GM23338 (cell line): ENCODE results near the gene DYNLT2B. TPM values are rescaled to one million over a fixed set of nuclear protein-coding genes. Genes with fewer than 3 reads are reported as not detected.

Experiments used
- ATAC-seq: fragments of 200-7000 bp; cut with Tn5 transposase; 3 replicates; pipeline ENCODE4 v1.9.1; 2020
- DNase-seq: peaks from one replicate; pipeline ENCODE4 v3.0.0-alpha.2; 2015; ENCODE audit warnings: low spot score
- H2AFZ ChIP-seq: fragments of 200-600 bp; sonication (generic); 2 replicates; pipeline ENCODE4 v1.8.0; 2016; ENCODE audit warnings: antibody characterized with exemption, mild to moderate bottlenecking, moderate library complexity
- H3F3A ChIP-seq: fragments of 200-600 bp; sonication (generic); replicated peaks from 2 replicates; pipeline ENCODE4 v1.8.0; 2017; ENCODE audit warnings: antibody characterized with exemption, mixed run types, low read depth
- H3K27ac ChIP-seq: fragments of 200-600 bp; sonication (generic); 2 replicates; pipeline ENCODE4 v1.6.1; 2016; ENCODE audit warnings: low read depth
- H3K27me3 ChIP-seq: fragments of 200-600 bp; sonication (generic); 2 replicates; pipeline ENCODE4 v1.8.0; 2016; ENCODE audit warnings: mild to moderate bottlenecking, mixed run types, moderate library complexity; ENCODE audit not compliant: insufficient read depth
- H3K36me3 ChIP-seq: fragments of 200-600 bp; sonication (generic); 2 replicates; pipeline ENCODE4 v1.8.0; 2016; ENCODE audit warnings: mild to moderate bottlenecking; ENCODE audit not compliant: insufficient read depth
- H3K4me1 ChIP-seq: fragments of 200-600 bp; sonication (generic); 2 replicates; pipeline ENCODE4 v1.8.0; 2016; ENCODE audit warnings: mild to moderate bottlenecking, moderate library complexity; ENCODE audit not compliant: insufficient read depth
- H3K4me2 ChIP-seq: fragments of 200-600 bp; sonication (generic); 2 replicates; pipeline ENCODE4 v1.7.1; 2017; ENCODE audit warnings: mixed run types
- H3K4me3 ChIP-seq: fragments of 200-600 bp; sonication (generic); 2 replicates; pipeline ENCODE4 v1.6.1; 2016; ENCODE audit warnings: mixed run types
- H3K79me2 ChIP-seq: fragments of 200-600 bp; sonication (generic); replicated peaks from 2 replicates; pipeline ENCODE4 v1.8.0; 2017; ENCODE audit warnings: mild to moderate bottlenecking; ENCODE audit not compliant: insufficient read depth
- H3K9me2 ChIP-seq: fragments of 200-600 bp; sonication (generic); 2 replicates; pipeline ENCODE4 v1.8.0; 2017; ENCODE audit not compliant: insufficient read depth
- H4K20me1 ChIP-seq: fragments of 200-600 bp; sonication (generic); replicated peaks from 2 replicates; pipeline ENCODE4 v1.8.0; 2017; ENCODE audit warnings: mild to moderate bottlenecking; ENCODE audit not compliant: insufficient read depth
- H3K27ac Mint-ChIP-seq: 2 replicates; pipeline ENCODE4 v1.8.0; 2020; ENCODE audit warnings: inconsistent platforms, mild to moderate bottlenecking, moderate library complexity, mixed read lengths
- H3K27me3 Mint-ChIP-seq: 3 replicates; pipeline ENCODE4 v1.8.0; 2022; ENCODE audit warnings: low read depth, mild to moderate bottlenecking, moderate library complexity, mixed read lengths, inconsistent platforms; ENCODE audit not compliant: insufficient read depth, poor library complexity
- H3K36me3 Mint-ChIP-seq: 3 replicates; pipeline ENCODE4 v1.8.0; 2021; ENCODE audit warnings: low read depth, mild to moderate bottlenecking, inconsistent platforms, moderate library complexity, mixed read lengths
- H3K4me1 Mint-ChIP-seq: 3 replicates; pipeline ENCODE4 v1.8.0; 2020; ENCODE audit warnings: mild to moderate bottlenecking, inconsistent platforms, mixed read lengths
- H3K4me3 Mint-ChIP-seq: 3 replicates; pipeline ENCODE4 v1.8.0; 2021; ENCODE audit warnings: moderate library complexity, mild to moderate bottlenecking, inconsistent platforms, mixed read lengths
- H3K9me3 Mint-ChIP-seq: 3 replicates; pipeline ENCODE4 v1.8.0; 2020; ENCODE audit warnings: moderate library complexity, mild to moderate bottlenecking, inconsistent platforms, mixed read lengths
- CTCF ChIP-seq, 2 experiments: fragments of 200-600 bp in 1 of 2; sonication (generic) in 1 of 2; conservative IDR thresholded peaks; 2 replicates each; pipeline versions ENCODE4 v1.5.1 to v1.6.1; 2016 to 2017; ENCODE audit warnings: antibody characterized with exemption in 2 of 2, low read depth in 2 of 2, mild to moderate bottlenecking in 2 of 2, moderate library complexity in 1 of 2
- EZH2phosphoT487 ChIP-seq: fragments of 200-600 bp; sonication (generic); IDR thresholded peaks from one replicate; pipeline ENCODE4 v1.8.1; 2018; ENCODE audit warnings: antibody characterized with exemption; ENCODE audit not compliant: unreplicated experiment
- NANOG ChIP-seq: IDR thresholded peaks from 2 replicates; pipeline ENCODE4 v1.6.1; 2016; ENCODE audit warnings: antibody characterized with exemption, borderline replicate concordance
- POLR2AphosphoS5 ChIP-seq: IDR thresholded peaks from 2 replicates; pipeline ENCODE4 v1.6.1; 2016; ENCODE audit warnings: antibody characterized with exemption, low read depth
- ZNF114 ChIP-seq: fragments of 250-450 bp; sonication (Bioruptor Pico); IDR thresholded peaks from 2 replicates; pipeline ENCODE4 v1.5.0; 2020; ENCODE audit warnings: mild to moderate bottlenecking, moderate library complexity
- ZNF331 ChIP-seq: fragments of 250-450 bp; sonication (Bioruptor Pico); IDR thresholded peaks from 2 replicates; pipeline ENCODE4 v1.5.0; 2020; ENCODE audit warnings: low read depth, mild to moderate bottlenecking, moderate library complexity
- ZNF462 ChIP-seq: fragments of 250-450 bp; sonication (Bioruptor Pico); IDR thresholded peaks from 2 replicates; pipeline ENCODE4 v1.5.0; 2020; ENCODE audit warnings: mild to moderate bottlenecking, moderate library complexity
- polyA plus RNA-seq: library from polyadenylated mRNA; unstranded; fragments of >200 nt; fragmentation: Nextera tagmentation; extraction: Ambion mirVana; gene quantifications from 2 replicates; pipeline ENCODE4 v1.2.1, GENCODE V29; 2016
- total RNA-seq: library from RNA; depleted of rRNA; stranded (reverse); fragments of >200 nt; shearing (Covaris generic); gene quantifications from 2 replicates; pipeline ENCODE4 v1.2.3, GENCODE V29; 2014

The DYNLT2B gene
- total and polyA plus RNA-seq, 2 experiments from 2014 or later = 11.3 to 42.7 TPM

GRCh38 chr3:196326936-196327335 lies 8.9 kb upstream of the DYNLT2B start:
- H3K4me1 ChIP-seq = peaks cover 5% of the 10 kb centered on the region; the same call in 1 of the 2 replicates
- H3K9me3 Mint-ChIP-seq = no peaks in the 10 kb centered on the region
- peaks cover 6% of the 10 kb centered on the region for H3K27me3 Mint-ChIP-seq
- no peak overlapping the region for H3K4me3 ChIP-seq
- no peaks in the 10 kb centered on the region for H3K36me3 Mint-ChIP-seq
- H3K9me2 ChIP-seq = no peaks in the 10 kb centered on the region
- DNase-seq (no peak), ATAC-seq (no peak; the same call in 2 of the 3 replicates)
- H3K27ac ChIP-seq = no peak overlapping the region
- no peaks in the 10 kb centered on the region for H3K36me3 ChIP-seq
- no peaks in the 10 kb centered on the region for H3K79me2 ChIP-seq
- no peak overlapping the region for H3K4me2 ChIP-seq
- no peaks in the 10 kb centered on the region for H3K27me3 ChIP-seq
- H2AFZ ChIP-seq = peak overlapping the region; percentile 96
- H3K4me3 Mint-ChIP-seq = no peak overlapping the region
- 0 out of 2 replicates have a peak overlapping the region, but pooled peaks have one; percentile 42 for H3K27ac Mint-ChIP-seq
- peaks cover 12% of the 10 kb centered on the region; the same call in 2 of the 3 replicates for H3K4me1 Mint-ChIP-seq
- no peaks in the 10 kb centered on the region for H4K20me1 ChIP-seq
- TF ChIP-seq NANOG = no peak
- no peak for TF ChIP-seq ZNF462 (CRISPR knock-in tag)
- H3F3A ChIP-seq = 0 out of 2 replicates have a peak, but pooled peaks cover 5% of the 10 kb centered on the region

- H4K20me1 ChIP-seq = no peaks in the 10 kb centered on the region
- no peak overlapping the region for H3K27ac ChIP-seq
- H3K79me2 ChIP-seq = no peaks in the 10 kb centered on the region
- no peaks in the 10 kb centered on the region for H3K9me2 ChIP-seq
- peaks cover 5% of the 10 kb centered on the region; the same call in 1 of the 2 replicates for H3K4me1 ChIP-seq
- Mint-ChIP-seq H3K27ac (no peak overlapping the region), H3K36me3 (no peaks in the 10 kb centered on the region), H3K4me1 (peaks cover 12% of the 10 kb centered on the region; the same call in 2 of the 3 replicates), H3K27me3 (peaks cover 11% of the 10 kb centered on the region), H3K4me3 (no peak overlapping the region), H3K9me3 (no peaks in the 10 kb centered on the region)
- no peak overlapping the region for H3K4me3 ChIP-seq
- no peak overlapping the region for H3K4me2 ChIP-seq
- H2AFZ ChIP-seq = peak overlapping the region; percentile 84; the same call in 1 of the 2 replicates
- H3F3A ChIP-seq = 0 out of 2 replicates have a peak, but pooled peaks cover 5% of the 10 kb centered on the region
- peak; percentile 71 for DNase-seq
- H3K36me3 ChIP-seq = no peaks in the 10 kb centered on the region
- no peak for TF ChIP-seq POLR2AphosphoS5
- TF ChIP-seq ZNF114 (CRISPR knock-in tag) = no peak
- no peak for TF ChIP-seq EZH2phosphoT487
- TF ChIP-seq NANOG = no peak
- peak; percentile 50 to 53 for TF ChIP-seq CTCF (conservative IDR thresholded peaks at IDR 0.05; ENCODE audit: low read depth in 2 of 2)
- no peak for TF ChIP-seq ZNF331
- no peaks in the 10 kb centered on the region for H3K27me3 ChIP-seq
- ATAC-seq = peak; percentile 65
Measured at GRCh38 chr3:196323691-196324090, 5.7 kb upstream of the DYNLT2B start.
